T follicular helper cell (primary cell): ENCODE measurements around the gene RAD51B.

Experiments
- DNase-seq: peaks from one replicate; pipeline ENCODE4 v3.0.0-alpha.2; 2020; ENCODE audit warnings: low read depth

RAD51B gene

GRCh38 chr14:68532496-68532895, 712.9 kb downstream of the RAD51B start:
- no peak for DNase-seq

GRCh38 chr14:68534276-68534675, 714.7 kb downstream of the RAD51B start:
- DNase-seq: no peak

- DNase-seq: no peak
Observed at GRCh38 chr14:68535404-68536017, 715.9 kb downstream of the RAD51B start.

GRCh38 chr14:68536018-68536410, 716.4 kb downstream of the RAD51B start:
- DNase-seq: no peak

GRCh38 chr14:68538639-68539038, 719.1 kb downstream of the RAD51B start:
- no peak for DNase-seq

- no peak for DNase-seq
Observed at GRCh38 chr14:68539241-68539737, 719.7 kb downstream of the RAD51B start.

GRCh38 chr14:68539789-68540188, 720.2 kb downstream of the RAD51B start:
- DNase-seq: no peak

GRCh38 chr14:68541178-68541896, 721.8 kb downstream of the RAD51B start:
- no peak for DNase-seq

GRCh38 chr14:68542346-68542745, 722.8 kb downstream of the RAD51B start:
- DNase-seq: no peak

- DNase-seq: no peak
Observed at GRCh38 chr14:68543516-68543915, 723.9 kb downstream of the RAD51B start.

- no peak for DNase-seq
Observed at GRCh38 chr14:68544081-68544892, 724.7 kb downstream of the RAD51B start.

GRCh38 chr14:68546839-68547238, 727.3 kb downstream of the RAD51B start:
- no peak for DNase-seq

- DNase-seq: no peak
Observed at GRCh38 chr14:68547305-68548193, 728.0 kb downstream of the RAD51B start.

- no peak for DNase-seq
Observed at GRCh38 chr14:68548194-68549076, 728.9 kb downstream of the RAD51B start.

GRCh38 chr14:68550338-68550715, 730.7 kb downstream of the RAD51B start:
- DNase-seq: no peak

- DNase-seq: no peak
Observed at GRCh38 chr14:68551045-68551683, 731.6 kb downstream of the RAD51B start.

- no peak for DNase-seq
Observed at GRCh38 chr14:68552075-68552474, 732.5 kb downstream of the RAD51B start.

GRCh38 chr14:68552602-68553001, 733.0 kb downstream of the RAD51B start:
- no peak for DNase-seq

- DNase-seq: no peak
Observed at GRCh38 chr14:68553311-68553710, 733.7 kb downstream of the RAD51B start.

- DNase-seq: no peak
Observed at GRCh38 chr14:68554231-68554630, 734.7 kb downstream of the RAD51B start.
